B cell (primary cell): ENCODE measurements around the gene PLPP3.

ENCODE experiments used
- CTCF ChIP-seq: fragments of 200-600 bp; IDR thresholded peaks from one replicate; pipeline ENCODE4 v1.8.0; 2022; ENCODE audit warnings: antibody characterized with exemption, mild to moderate bottlenecking
- EZH2 ChIP-seq: IDR thresholded peaks from 2 replicates; pipeline ENCODE4 v1.6.1; 2012; ENCODE audit warnings: borderline replicate concordance, low read depth, mild to moderate bottlenecking, moderate library complexity, low read length; ENCODE audit not compliant: insufficient read depth, poor library complexity, severe bottlenecking

GRCh38 chr1:56625819-56626440 lies 46.6 kb upstream of the PLPP3 start:
- TF ChIP-seq CTCF (no peak), EZH2 (no peak)
